ENCODE results near the gene ATP12A.
A peak's percentile ranks its signal among the peaks of the same experiment; 100 is the strongest.

ATP12A gene

GRCh38 chr13:24741016-24741662 is 60.9 kb downstream of the ATP12A start:
- peak; percentile 38 for TF ChIP-seq CTCF (conservative IDR thresholded peaks at IDR 0.05; ENCODE audit: low read depth, low read length)
- no peak for DNase-seq (ENCODE audit: low read depth)
- no peak overlapping the region for H3K4me3 ChIP-seq (ENCODE audit: low read length)

GRCh38 chr13:24741791-24742190 is 61.6 kb downstream of the ATP12A start:
- no peak for DNase-seq (ENCODE audit: low read depth)
- no peak overlapping the region for H3K4me3 ChIP-seq (ENCODE audit: low read length)
- no peak for TF ChIP-seq CTCF (conservative IDR thresholded peaks at IDR 0.05; ENCODE audit: low read depth, low read length)

DNA sequence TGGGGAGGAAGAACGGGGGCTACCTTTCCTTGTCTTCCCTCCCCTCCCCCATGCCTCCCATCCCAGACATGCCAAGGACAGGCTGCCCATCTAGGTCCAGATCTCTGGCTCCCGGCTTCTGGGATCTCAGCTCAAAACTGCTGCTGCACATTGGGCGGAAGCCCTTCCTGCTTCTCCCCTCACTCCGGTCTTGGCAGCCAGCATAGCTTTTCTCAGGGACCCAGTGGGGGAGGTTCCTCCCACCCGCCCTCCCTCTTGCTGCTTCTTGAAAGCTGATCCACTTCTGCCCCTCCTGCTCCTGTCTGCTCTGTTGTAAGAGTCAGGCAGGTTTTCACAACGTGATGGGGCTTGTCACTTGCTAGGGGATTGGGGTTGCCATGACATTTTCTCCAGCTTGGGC is 62.1 kb downstream of the ATP12A start:
- DNase-seq (ENCODE audit: low read depth), result no peak
- no peak for TF ChIP-seq CTCF (conservative IDR thresholded peaks at IDR 0.05; ENCODE audit: low read depth, low read length)
- H3K4me3 ChIP-seq (ENCODE audit: low read length), result no peak overlapping the region

DNA sequence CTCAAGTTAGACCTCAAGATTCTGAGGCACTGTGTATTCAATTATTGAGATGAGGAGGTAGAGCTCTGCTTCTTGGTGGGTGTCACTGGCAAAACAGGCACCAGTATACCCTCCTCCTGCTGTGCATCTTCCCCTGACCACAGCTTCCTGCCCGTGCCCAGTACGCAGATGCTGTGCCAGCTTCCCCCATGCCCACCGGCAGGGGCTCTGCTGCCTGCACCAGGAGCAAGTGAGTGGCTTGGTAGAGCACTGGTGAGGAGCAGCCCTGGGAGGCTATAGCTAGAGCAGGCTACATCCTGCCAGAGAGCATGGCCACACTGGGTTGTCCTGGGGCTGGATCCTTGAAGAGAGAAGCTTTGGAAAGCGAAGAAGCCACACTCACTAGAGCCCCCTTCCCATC is 62.8 kb downstream of the ATP12A start:
- no peak overlapping the region for H3K4me3 ChIP-seq (ENCODE audit: low read length)
- no peak for TF ChIP-seq CTCF (conservative IDR thresholded peaks at IDR 0.05; ENCODE audit: low read depth, low read length)
- no peak for DNase-seq (ENCODE audit: low read depth)

DNA sequence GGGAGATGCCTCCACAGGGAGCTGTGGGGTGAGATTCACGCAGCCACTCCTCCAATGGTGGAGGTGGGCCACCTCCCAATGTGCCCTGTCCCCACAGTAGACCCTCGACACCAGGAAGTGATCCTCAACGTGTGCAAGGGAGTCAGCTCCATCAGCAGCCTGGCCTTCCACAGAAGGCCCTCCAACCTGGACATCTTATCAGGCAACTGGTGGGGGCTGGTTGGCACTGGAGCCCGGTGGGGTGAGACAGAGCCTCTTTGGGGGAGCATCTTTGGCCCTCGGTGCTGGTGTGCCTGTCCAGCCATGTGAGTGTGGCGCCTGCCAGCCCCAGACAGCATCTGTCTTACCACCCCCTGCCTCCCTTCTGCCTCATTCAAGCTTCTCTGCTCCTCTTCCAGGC is 64.0 kb downstream of the ATP12A start:
- no peak for TF ChIP-seq CTCF (conservative IDR thresholded peaks at IDR 0.05; ENCODE audit: low read depth, low read length)
- no peak overlapping the region for H3K4me3 ChIP-seq (ENCODE audit: low read length)
- DNase-seq (ENCODE audit: low read depth), result no peak

- no peak for TF ChIP-seq CTCF (conservative IDR thresholded peaks at IDR 0.05; ENCODE audit: low read depth, low read length)
- no peak overlapping the region for H3K4me3 ChIP-seq (ENCODE audit: low read length)
- DNase-seq (ENCODE audit: low read depth), result no peak
Observed at GRCh38 chr13:24745516-24745860, 65.3 kb downstream of the ATP12A start.

- no peak overlapping the region for H3K4me3 ChIP-seq (ENCODE audit: low read length)
- no peak for TF ChIP-seq CTCF (conservative IDR thresholded peaks at IDR 0.05; ENCODE audit: low read depth, low read length)
- DNase-seq (ENCODE audit: low read depth), result no peak
Observed at GRCh38 chr13:24745861-24746617, 65.8 kb downstream of the ATP12A start.

Measured in retinal pigment epithelial cell (primary cell).